HG03520 (cell line): ENCODE results near the gene NEB.
"Not testable (repeated sequence)": the region's sequence is repeated elsewhere in the genome, so short reads cannot be mapped to it uniquely, and the experiment has no call there.

Experiments used
- ATAC-seq: cut with Tn5 transposase; IDR thresholded peaks from one replicate; pipeline ENCODE4 v1.9.1; 2021; ENCODE audit warnings: mild to moderate bottlenecking, moderate library complexity; ENCODE audit not compliant: unreplicated experiment

NEB gene

DNA sequence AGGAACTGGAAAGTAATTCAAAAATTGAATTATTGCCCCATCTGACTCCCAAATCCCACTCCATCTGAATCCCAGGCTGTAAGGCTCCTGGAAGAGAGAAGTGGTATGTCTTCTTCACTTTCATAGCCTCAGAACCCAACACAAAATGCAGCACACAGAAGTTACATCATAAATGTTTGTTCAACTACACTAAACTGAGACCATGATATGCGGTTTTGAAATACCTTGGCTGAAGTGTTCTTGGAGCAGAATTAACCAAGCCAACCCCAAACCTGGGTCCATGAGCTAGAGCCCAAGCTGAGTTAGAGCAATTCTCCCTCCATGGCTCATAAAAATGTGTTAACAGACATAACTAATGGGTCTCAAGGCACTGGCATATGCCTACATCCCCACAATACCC is 23.3 kb downstream of the NEB start:
- ATAC-seq: no peak

DNA sequence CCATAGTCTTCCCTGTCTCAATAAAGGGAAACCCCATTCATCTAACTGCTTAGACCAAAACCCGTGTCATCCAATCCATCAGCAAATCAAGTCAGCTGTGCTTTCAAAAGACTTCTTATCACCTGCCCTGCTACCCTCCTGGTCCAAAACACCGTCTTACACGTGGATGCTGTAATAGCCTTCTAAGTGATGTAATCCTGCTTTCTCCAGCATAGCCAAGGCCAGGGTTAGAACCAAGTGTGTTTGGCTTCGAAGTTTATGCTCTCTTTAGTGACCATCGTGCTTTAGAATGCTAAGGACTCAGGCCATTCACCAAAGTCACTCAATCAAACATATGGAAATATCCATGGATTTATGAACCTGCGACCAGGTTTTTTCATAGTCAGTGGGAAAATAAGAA is 25.5 kb downstream of the NEB start:
- ATAC-seq: no peak

DNA sequence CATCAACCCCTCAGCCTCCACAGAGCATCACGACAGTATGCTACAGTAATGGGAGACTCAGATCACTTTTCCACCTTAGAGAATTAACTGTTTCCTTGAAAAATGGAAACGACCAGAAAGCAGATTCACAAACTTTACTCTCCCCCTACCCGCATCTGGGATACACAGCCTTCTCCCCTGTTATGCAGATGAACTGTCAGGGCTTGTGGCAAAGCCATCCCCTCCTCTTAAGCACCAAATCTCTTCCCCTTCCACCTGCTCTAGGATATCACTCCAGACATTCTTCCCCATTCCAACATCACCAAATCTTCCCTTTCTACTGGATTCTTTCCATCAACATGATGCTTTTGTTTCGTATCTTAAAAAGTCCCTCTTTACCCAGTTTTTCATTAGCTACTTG is 26.4 kb downstream of the NEB start:
- ATAC-seq: no peak

DNA sequence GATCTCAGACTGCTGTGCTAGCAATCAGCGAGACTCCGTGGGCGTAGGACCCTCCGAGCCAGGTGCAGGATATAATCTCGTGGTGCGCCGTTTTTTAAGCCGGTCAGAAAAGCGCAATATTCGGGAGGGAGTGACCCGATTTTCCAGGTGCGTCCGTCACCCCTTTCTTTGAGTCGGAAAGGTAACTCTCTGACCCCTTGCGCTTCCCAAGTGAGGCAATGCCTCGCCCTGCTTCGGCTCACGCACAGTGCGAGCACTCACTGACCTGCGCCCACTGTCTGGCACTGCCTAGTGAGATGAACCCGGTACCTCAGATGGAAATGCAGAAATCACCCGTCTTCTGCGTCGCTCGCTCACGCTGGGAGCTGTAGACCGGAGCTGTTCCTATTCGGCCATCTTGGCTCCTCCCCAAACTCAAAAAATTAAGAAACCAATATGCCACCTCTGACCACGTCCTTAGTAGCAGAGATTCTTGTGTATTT is 29.8 kb downstream of the NEB start:
- not testable (repeated sequence) for ATAC-seq

DNA sequence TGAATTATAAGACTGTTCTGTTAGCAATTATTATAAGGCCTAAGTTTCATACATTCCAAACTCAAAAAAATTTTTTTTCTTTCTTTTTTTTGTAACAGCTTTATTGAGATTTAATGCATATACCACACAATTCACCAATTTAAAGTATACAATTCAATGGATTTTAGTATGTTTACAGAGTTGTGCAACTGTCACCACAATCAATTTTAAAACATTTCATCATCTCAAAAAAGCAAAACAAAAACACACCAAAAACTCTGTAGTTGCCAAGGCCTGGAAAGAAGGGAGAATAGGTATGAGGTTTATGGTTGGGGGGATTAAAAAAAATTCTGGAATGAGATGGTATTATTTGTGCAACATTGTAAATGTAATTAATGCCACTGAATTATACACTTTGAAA is 36.1 kb downstream of the NEB start:
- ATAC-seq: not testable (repeated sequence)

DNA sequence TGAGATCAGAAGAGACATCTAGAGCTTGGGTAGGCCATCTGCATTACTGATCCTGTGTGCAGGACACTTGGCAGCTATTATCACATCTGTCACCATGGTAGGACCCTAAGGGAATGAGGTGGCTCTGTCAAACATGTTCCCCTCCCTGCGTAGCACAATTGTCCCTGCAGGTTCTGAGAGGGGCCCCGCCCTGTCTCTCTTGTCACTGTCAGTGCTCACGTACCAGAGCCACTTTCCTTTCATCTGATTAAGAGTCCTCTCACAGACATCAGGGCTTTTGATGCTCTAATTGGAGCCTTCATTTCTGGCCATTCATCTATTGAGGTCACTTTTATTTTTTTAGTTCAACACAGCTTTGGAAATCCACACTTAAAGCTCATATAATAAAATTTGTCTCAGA is 38.5 kb downstream of the NEB start:
- no peak for ATAC-seq

DNA sequence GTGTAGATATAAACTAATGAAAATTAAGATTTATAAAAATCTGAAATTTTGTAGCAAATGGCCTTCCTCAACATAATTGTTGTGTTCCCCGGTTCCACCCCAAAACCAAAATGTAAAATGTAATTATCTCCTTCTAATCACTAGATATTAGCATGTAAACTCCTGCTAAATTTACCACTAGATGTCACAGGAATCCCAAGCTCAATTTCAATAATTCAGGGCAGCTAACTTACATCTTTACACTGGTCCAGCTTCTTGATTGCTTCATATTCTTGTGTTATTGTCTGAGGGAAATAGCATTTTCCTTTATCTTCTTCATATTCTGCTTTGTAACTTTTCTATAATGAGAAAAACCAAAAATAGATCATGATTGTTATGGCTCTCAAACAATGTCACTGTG is 42.6 kb downstream of the NEB start:
- ATAC-seq: no peak

DNA sequence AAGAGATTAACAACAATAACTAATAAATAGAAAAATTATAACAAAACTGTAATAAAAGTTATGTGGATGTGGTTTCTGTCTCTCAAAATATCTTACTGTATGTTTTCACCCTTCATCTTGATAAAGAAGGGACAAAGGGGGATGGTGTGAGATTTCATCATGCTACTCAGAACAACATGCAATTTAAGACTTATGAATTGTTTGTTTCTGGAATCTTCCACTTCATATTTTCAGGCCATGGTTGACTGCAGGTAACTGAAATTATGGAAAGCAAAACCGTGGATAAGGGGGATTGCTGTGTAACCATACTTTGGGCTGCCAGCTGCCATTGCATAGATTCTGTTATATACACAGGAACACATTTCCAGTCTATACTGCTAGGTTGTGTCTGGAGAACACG is 45.6 kb downstream of the NEB start:
- ATAC-seq: no peak

DNA sequence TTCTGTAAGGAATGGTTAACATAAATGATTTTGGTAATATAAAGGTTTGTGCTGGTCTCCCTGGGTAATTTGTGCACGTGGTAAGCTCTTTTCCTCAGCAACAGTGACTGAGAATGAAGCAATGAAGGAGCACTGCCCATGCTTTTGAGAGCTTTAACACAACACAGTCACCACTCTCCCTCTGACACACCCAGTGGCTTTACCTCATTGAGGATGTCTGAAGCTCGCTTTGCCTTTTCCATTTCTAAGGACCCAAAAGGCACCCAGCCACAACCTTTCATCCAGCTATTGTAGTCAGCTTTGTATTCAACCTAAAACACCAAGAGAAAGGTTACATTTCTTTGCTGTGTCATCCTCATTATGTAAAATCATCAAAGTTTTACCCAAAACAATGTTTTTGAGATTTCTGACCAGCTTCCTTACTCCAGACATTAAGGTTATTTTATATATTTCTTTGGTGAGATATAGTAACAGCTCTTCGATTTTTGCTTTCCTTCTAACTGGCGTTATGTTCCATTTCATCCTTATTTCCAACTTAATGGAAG is 51.7 kb downstream of the NEB start:
- no peak for ATAC-seq

DNA sequence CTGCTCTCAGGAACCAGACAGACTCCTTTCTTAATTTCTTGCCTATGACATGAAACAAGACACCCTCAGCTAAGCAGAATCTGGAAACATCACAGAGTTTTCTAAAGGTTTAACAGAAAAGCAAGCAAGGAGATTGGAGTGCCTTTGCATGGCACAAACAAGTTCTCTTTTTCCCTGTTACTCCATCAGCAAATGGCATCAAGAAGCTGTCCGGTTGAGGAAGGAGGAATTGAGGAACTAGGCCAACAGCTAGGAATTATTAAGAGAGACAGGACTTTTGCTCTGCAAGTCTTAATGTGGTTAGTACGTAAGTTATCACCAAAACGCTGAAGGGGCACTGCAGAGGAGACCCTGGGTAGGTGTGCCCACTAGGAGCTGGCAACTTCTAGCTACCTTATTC is 53.2 kb downstream of the NEB start:
- no peak for ATAC-seq

DNA sequence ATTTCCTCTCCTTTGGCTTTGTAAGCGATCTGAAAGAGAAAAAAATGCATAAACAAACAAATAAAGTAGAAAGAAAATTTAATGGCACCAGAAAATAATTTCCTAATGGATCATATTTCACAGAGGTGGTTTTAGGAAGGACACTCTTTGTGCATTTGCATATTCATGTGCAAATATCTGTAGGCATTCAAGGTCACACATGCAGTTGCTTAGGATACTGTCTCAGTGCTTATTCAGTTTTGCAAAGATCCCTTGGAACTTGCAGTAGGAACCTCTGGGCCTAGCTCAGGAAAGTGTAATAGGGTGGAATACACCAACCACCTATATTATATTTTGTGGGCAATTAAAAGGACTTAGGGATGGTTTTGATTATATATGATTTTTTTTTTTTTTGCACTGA is 54.3 kb downstream of the NEB start:
- ATAC-seq: no peak

DNA sequence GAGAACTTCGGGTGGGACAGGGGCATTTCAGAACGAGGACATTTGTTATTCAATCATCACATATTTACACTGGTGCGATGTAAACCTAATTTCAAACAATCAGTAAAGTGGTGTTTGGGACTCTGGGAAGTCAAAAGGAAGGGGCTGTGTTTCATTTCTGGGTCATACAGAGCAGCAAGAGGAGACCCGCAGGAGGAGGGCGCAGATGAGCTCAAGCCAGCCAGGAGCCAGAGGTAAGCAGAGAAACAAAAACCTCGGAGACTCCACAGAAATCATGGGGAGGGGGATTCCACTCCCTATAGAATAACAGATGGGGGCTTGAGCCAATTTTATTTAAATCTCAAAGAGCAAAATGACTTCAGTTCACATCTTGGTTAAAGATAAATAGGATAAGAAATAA is 55.4 kb downstream of the NEB start:
- ATAC-seq: no peak

DNA sequence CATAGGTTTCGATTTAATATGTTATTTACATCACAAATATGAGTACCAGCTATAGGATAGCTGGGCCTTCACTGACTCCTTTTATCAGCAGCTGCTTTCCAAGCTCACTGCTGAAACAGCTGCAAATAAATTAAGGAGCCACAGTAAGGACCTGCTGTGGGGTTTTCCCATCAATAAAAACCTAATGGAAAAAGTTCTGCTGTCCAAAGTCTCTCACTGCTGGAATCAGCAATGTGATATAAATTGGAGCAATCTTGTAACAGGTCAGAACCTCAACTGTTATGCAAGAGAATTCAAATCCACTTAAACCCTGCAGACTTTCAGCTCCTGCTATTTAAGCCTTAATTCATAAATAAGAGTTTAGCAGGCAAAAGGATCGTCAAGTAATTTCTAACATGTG is 61.3 kb downstream of the NEB start:
- ATAC-seq: no peak

DNA sequence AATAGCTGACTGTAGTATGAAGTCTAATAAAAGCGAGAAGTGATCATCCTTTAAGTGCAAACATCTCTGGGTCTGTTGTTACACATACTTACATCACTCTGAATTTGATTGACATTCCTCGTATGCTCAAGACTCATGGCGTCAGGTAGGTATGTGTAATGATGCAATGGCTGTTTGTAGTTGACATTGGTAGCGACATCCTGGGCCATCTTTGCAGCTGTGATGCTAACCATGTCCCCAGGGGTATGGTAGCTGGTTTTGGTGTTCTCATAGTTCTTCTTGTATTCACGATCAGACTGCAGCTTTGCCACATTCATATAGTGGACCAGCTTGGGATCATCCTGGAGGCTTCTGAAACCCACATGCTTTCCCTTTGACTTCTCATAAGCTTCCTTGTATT is 62.0 kb downstream of the NEB start:
- no peak for ATAC-seq

DNA sequence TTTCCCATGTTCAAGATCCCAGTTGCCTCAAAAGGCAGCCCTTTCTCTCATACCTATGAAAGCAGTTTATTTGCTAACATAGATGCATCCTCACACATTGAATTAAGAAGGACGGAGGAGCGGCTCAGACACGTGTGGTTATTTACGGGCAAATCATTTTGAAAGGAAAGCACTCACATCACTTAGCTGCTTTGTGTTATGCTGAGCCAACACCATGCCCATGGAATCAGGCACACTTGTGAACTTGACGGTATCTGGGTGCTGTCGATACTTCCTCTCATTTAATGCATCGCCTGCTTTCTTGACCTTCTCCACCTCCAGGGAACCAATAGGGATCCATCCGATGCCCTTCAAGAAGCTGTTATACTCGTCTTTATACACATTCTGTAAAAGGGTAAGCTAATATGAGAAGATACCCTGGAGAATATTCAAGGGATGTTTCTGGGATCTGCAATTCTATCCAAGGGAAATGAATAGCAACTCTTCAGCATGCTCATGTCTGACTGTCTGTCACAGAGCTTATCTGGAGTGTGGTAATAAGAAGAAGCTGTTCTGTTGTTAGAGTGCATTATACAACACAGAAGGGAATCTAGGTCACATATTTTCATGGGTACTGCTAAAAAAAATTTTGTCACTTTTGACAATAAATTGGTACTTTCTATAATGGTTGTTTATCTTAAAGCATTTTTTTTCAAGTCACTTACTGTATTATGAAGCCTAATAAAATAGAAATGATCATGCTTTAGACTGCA is 63.3 kb downstream of the NEB start:
- ATAC-seq: no peak

DNA sequence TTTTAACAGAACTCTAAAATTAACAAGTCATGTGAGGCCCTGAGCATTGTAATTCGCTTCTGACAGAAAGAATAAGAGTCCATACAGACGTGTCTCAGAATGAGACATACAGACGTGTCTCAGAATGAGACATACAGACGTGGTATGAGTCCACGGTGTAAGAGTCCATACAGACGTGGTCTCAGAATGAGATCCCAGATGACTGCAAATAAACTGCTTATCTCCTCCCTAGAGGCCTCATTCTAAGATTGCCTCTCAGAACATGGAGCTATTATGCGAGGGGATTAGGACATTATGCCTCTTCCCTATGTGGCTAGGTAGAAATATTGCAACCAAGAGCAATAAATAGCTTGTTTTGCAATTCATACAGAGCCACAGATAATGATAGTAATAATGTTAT is 63.9 kb downstream of the NEB start:
- ATAC-seq: peak; percentile 68

DNA sequence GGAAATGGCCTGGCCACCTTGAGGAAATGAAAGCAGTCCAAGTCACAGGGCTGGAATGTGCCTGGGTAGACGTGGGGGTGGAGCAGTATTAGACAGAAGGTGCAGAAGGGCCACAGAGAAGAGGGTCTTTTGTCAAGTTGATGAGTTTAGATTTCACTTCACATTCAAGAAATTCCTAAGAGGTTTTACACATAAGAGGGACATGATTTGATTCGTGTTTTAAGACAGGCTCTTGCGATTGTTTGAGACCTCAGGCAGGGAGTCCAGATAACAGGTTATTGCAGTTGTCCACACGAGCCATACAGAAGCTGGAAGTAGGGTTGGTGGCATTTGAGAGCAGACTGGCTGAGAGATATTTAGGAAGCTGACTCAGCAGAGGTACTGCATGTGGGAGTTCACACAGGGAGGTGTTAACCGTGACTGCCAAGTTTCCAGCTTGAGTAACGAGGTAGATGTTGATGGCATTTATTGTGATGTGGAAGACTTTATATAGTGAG is 64.6 kb downstream of the NEB start:
- no peak for ATAC-seq

DNA sequence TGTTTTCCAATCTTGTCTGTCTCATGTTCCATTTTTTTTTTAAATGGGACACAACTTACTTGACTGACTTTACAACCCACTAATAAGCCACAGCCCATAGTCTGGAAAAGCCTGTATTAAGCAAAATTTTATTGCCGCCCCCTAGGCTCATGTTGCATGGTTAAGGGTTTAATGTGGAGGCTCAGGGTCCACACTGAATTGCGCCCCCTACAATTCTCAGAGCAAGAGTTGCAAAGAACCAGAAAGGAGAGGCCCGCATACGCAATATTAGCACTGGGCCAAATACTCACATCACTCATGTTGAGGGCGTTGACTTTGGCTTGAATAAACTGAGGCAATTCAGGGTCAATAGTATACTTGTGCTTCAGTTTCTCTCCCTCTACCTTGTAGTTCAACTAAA is 65.5 kb downstream of the NEB start:
- ATAC-seq: no peak

DNA sequence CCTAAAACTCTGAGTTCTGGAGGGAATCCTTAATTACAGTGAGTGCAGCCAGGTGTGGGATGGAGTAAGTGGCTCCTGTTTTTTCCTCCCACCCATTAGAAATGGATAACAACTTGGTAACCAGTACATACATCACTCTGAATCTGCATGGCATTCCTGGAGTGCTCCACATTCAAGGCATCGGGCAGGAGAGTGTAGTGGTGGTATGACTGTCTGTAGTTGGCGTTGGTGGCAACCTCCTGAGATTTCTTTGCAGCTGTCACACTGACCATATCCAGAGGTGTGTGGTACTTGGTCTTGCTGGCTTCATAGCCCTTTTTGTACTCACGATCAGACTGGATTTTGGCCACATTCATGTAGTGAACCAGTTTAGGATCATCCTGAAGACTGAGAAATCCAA is 68.3 kb downstream of the NEB start:
- ATAC-seq: no peak

DNA sequence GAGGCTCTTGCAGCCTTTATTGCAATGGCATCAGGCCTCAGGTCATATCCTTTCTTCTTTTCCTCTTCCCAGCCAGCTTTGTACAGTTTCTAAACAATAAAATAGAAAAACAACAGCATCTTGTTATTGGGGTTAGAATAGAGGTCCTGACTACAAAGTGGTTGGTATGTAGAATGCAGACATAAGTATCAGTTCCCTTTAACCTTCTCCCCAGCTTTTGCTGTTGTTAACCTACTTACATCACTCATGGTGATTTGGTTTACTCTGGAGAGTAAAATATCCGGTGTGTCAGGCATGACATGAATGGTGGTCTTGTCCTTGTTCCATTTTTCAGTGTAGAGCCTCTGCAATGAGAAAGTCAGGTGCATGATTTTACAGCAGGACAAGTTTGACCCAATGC is 69.8 kb downstream of the NEB start:
- ATAC-seq: peak; percentile 56

DNA sequence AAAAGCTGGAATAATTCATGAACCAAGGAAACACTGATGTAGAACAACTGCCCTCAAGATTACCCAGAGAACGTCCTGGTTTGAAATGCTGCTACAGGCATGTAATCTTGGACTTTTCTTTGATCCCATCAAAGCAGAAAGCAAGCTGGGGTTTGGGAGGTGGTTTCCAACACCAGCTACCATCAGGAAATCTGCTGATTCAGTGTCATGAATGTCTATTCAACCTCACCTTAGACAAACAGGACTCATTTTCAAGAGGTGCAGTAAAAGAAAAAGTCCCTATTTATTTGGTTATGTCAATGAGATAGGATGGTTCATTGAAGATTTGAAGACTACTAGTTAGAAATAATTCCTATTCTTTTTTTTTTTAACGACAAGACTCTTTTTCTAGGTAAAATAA is 72.7 kb downstream of the NEB start:
- ATAC-seq: no peak

DNA sequence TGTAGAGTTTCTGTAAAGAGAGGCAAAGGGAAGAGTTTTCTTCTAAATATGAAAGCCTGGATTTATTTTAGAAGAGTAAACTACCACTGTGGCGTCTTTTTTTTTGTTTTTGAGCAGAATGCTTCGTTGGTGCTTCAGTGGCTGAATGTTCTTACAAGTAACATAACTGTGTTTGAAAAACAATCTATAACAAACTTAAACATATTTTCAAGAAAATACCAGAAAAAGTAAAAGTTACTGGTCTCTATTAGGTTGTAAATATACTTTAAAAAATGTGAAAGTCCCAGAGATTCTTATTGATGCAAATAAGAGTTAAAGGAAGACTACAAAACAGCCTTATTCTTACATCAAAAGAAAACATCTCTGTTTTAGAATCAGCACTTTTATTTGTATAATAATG is 76.2 kb downstream of the NEB start:
- no peak for ATAC-seq

DNA sequence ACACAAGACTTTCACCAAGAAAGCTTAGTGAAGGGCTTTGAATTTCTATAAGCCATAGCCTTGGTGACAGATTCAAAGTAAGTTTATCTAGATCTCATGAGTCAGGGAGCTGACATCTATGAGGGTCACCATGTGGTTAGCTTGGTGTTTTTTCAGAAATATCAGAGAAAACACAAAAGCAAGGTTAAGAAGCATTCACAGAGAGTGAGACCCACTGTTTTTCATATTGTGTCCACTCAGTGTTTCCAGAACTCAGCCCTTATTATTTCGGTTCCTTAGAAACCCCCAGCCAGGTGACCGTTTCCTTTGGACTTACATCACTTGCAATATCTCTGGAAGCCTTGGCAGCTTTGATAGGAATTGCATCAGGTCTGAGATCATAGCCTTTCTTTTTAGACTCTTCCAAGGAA is 76.6 kb downstream of the NEB start:
- ATAC-seq: no peak
